Left forelimb (tissue), 1 donor: ENCODE measurements around the gene COL8A1.

Experiments used
- DNase-seq: peaks from one replicate; pipeline ENCODE4 v3.0.0-alpha.2; 2018; ENCODE audit warnings: low spot score

The COL8A1 gene

DNA sequence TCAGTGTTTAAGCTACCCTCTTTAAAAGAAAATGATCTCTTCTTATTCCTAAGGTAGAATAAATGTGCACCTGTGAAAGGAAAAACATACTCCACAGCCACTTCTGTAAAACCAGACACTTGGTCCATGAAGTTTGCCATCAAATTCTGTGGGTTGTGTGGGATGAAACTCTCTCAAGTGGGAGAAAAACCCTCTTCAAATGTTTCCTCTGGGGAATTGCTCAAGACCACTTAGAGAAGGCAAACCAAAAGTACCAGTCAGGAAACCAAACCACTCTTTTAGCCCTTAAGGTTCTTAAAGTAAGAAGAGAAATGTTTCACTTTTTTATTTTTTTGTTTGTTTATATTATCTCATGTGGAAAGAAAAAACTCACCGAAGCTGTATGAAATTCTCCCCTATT lies 1.2 kb downstream of the COL8A1 start:
- DNase-seq, result no peak

DNA sequence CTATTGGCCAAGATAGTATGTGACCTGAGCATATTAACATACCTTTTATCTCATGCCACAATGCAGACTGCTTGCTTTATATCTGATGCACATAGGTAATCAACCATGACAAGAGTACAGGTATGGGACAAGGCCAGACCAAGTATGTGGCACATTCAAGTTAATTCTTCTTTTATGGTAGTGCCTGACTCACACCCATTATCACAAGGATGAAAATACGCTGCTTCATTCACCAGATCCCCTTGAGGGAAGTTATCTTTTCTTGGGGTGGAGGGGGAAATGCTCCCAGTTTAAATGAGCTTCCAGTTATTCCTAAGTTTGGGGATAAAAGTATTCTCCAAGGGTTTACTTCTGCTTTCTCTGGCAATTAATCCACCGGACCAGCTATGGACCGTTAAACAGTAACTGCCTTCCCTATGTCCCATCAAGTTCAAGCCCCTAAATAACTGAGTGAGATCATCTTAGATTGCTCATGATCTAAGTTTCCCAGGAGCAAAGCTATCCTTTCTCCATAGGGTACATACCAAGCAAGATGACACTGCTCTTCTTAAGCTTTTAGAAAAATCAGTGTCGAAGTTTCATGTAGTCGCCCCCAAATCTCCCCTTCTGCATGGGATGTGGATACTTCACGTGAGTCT lies 1.9 kb downstream of the COL8A1 start:
- DNase-seq, result no peak

DNA sequence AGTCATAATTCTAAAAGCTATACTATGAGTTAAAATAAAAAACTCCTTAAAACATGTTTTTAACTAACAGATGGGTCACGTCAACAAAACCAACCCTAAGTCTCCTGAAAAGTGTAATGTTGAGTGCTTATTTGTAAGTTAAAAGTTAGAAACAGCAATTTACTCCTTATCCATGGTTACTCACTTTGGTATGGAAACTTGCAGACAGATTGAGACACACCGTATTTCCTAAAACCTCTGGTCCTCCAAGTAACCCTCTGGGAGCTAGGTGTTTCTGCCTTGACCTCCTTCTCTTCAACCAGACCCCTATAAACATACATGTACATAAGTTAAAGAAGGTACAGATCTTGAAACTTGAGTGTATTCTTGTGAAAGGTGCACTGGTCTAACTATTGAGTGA lies 3.1 kb downstream of the COL8A1 start:
- DNase-seq, result no peak

DNA sequence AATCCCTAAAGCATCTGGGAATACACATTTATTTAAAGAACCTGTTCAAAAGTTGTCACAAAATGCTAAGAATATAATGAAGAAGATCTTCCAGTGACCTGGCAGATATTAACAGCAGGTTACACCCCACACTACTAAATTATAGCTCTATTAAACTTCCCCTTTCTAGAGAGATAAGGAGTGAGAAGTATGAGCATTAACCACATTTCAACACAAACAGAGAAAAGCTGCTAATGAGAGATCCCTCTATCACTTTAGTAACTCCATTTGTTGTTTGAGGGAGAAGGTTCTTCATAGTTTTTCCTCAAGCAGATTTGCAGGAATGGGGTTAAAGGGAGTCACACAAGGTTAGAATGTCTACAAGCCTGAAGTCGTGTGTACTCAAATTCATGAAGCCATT lies 3.6 kb downstream of the COL8A1 start:
- no peak for DNase-seq

DNA sequence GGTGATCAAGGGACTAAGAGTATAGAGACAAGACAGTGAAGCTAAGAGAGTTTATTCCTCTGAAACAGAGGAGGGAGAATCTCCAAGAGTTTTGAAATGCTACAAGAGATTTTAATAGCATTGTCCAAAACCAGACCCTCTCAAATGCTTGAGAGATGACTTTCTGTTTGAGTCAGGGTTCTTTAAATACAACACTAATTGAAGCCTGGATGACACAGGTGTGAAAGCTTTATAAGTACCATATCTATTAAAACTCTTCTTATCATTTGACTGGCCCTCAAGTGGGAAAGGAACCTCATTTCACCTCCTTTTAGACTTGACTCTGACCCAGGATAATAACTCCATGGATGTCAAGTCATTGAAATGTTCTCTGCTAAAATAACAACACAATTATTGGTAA lies 5.6 kb downstream of the COL8A1 start:
- no peak for DNase-seq

DNA sequence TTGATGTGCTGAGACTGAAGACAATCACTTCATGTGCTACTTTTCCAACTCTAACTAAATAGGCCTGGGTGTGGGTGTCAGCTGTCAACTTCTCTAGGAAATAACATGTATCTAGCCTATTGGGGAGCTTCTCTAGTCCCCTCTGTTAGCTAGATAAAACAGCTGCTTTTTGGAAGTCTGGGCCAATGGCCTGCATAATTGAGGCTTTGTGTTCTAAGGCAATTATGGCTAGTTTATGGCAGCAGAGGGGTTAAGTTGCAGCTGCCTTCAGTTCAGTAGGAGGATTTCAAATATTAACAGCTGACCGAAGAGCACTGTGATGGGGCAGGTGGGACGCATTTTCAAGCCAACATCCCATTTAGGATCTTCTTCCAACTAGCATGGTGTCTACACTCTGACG lies 6.4 kb downstream of the COL8A1 start:
- no peak for DNase-seq

DNA sequence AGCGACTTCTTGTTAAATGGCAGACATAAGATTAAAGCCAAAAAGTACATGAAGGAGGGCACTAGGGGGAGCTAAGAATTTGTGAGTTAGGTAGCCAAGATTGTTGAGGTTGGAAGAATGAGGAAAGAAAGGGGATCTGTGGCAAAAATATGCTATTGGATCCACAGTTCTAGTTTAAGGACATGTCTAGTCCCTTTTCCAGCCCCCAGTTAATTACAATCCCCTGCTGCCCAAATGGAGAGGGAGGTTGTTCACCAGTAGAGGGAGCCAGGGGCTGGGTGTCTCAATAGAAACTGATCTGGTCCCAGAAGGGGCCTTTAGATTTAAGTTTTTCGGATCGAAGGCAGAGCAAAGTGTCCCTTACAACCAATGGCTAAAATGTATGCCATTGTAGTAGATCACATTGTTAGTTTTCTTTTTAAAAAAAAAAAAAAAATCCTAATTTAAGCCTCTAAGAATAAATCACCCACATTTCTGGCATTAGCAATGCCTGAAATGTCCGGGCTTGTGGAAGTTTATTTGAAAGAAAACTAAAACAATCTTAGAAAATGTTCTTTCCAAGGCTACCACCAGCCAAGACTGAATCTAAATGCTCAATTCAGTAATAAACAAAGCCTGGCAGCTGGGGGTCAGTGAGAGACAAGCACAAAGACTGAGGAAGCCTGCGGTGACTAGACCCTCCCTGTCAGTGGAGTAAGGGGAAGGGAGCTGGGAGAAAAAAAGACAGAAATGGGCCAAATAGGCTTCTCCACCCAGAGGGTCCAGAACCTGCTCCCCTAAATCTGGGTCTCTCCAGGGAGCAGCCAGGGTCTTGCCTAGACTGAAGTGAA lies 7.1 kb downstream of the COL8A1 start:
- DNase-seq, result no peak

DNA sequence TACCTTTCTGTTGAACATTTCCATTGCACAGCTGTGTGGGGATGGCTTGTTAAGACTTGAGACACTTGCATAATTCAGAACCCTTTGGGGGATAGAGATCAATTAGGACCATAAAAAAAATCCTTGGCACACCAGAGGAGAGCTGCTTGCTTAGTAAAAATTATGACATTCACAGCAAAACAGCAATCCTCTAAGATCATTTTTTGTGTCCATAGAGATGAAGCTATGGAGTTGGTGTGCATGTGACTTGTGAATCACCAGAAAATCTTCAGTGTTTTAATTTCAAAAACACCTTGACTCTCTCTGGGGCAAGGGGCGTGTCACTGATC lies 7.7 kb downstream of the COL8A1 start:
- DNase-seq, result no peak

DNA sequence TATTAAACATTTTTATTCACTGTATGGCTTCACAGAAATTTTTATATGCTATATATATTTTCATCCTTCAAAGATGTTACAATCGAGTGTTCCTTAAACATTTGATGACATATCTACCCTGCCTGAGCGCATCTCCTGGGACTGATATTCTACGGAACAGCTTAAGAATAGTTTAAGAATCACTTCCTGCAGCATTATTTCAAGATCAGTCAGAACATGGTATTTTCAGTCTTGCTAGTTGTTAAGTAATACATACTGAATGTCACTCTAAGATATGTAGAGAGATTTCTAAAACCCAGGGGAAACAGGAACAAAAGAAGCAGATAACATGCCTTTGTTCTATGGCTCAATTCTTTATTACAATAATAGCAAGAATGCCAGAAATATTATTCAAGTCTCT lies 8.7 kb downstream of the COL8A1 start:
- DNase-seq, result no peak

DNA sequence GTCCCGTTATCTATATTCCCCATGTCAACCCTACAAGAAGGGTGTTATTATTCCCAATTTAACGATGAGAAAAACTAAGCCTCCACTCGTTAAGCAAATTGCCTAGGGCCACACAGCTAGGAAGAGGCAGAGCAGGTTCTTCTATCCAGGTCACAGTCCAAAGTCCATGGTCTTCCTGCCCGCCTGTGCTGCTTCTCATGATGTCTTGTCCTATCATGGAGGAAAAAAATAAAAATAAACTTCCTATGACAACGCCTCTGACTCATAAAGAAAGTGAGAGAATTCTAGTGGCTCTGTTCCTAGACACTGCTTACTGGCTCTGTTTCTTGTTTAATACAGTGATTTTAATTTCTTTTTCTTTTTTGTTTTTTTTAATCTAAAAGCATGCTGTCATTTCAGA lies 9.7 kb downstream of the COL8A1 start:
- DNase-seq, result no peak

DNA sequence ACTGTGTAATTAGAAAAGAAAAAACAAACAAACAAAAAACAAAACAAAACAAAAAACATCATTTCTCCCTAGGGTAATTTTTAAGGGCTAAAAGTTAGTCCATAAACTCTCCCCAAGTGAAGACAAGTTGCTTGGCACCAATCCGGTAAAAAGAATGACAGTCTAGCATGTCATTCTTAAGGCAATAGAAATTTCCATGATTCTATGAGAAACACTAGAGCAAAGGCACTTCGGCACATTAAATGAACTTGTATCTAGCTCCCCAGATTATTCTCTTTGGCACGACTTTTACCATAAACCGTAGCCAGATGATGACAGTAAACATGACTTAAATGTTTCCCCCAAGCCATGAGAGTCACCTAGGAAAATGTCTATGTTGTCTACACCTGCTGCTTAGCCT lies 10.1 kb downstream of the COL8A1 start:
- no peak for DNase-seq

DNA sequence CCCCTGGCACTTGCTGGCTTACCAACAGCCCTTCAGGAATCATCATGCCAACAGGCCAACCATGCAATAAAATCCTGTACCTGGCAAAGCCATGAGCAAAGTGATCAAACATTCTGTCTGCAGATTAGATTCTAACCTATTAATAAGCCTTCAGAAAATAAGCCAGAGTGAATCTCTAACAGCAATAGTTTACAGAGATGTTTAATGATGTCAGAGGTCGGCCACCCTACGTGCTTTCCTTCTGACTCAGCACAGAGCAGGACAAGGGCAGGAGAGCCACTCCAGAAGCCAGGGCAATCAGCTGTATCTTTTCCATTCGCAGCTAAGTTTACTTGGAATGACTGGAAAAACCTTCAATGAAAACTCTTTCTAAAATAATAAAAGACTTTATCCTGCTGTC lies 13.1 kb downstream of the COL8A1 start:
- DNase-seq, result no peak

DNA sequence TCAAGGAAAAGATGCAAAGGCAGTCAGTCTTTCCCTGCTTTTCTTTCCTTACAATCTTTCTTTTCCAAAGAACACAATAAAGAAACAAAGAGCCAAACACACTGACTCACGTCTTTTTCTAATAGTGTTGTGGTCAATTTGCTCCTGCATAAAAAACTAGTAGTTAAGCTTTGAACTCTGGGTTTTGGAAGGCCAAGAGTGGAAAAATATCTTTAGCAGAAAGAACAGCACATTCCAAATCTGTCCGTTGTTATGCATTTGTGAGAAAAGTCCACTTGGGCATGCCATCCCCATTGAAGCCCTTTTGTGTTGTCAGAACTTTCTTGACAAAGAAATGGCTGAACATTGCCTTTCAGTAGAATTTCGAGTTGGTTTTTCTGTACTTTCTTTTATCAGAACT lies 18.2 kb downstream of the COL8A1 start:
- DNase-seq, result no peak

DNA sequence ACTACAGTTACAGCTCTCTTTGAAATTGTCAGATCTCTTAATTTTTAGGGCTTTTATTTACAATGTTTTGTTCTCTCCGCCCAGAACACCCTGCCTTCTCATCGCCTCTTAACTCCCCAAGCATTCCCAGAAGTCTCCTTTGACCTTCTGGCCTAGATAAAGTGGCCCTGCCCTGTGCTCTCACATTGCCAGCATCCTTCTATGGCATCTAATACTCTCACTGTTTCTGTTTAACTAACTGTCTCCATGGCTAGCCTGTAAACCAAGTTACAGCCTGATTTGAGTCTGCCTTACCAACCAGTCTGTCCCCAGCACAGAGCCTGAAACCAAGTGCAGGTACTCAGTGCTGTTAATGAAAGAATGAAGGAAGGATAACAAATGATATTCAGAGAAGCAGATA lies 19.9 kb downstream of the COL8A1 start:
- DNase-seq, result no peak

DNA sequence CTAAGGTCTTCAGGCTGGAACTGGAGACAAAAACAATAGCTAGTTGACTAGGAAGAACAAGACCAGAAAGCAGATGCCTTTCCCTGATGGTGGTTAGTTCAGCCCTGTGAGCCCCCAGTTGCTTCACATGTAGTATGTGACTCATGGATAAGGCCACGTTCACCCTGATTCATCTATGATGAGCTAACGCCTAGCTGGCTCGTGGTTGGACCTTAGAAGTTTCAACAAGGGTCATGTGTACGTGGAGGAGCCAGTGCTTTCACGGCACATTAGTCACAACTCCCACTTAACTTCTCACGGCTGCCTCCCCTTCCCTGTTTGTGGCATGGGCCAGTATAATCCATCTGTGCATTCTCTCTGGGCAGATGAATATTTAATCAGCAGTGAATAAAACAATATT lies 20.6 kb downstream of the COL8A1 start:
- DNase-seq, result no peak

DNA sequence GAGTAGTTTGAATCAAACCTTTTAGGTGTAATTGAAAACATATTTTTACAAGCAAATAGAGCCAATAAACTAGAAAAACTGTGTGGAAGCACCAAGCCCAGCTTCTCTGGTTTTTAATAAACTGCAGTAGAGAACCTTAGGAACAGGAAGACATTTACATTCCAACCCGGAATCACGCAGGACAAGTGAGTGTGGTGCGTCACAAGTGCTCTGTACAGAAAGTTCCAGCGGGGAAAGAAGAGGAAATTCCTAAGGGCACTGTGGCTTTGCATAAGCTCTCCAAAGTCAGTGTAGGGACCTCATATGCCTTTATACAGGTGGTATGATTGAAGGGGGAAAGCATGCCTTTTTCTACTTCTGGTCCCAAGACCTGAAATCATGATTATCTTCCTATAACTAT lies 21.6 kb downstream of the COL8A1 start:
- DNase-seq, result no peak

DNA sequence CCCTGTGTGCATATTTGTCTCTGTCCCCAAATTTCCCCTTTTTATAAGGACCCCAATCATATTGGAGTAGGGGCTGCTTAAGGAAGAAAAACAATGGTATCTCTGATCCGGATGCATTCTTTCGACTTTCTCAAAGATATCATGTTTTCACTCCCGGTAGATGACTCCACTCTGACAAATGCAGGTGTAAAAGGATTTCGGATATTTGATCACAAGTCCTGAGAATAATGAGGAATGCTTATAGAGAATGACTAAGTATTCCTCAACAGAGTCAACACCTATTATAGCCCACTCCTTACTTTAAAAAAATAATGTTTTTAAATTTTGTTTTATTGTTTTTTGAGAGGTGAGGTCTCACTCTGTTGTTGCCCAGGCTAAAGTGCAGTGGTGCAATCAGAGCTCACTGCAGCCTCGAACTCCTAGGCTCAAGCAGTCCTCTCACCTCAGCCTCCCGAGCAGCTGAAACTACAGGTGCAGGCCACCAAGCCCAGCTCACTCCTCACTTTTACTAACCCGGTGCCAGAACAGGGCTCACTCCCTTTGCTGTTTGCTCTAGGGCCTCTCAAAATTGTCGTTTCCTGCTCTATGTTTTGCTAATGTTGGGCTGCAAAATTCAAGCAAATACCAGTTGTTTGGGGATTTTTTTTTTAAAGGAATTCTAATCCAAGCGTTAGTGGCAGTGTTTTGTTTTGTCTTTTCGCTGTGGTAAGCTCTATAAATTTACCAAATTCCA lies 24.6 kb downstream of the COL8A1 start:
- DNase-seq, result no peak

DNA sequence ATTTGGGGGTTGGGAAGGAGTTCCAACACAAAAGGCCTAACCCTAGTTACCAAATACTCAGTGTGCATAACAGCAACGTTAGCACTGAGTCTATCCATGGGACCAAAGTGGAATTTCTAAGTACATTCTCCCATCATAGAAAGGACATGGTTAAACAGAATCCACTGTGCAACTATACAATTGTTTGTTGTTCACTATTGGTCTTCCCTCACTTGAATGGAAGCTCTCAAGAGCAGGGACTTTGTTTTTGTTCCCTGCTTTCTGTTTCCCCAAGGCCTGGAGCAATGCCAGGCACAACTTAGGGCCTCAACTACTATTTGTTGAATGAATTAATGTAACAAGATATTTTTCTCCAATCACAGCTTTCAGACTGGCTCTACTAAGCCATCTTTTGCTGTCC lies 25.6 kb downstream of the COL8A1 start:
- no peak for DNase-seq

DNA sequence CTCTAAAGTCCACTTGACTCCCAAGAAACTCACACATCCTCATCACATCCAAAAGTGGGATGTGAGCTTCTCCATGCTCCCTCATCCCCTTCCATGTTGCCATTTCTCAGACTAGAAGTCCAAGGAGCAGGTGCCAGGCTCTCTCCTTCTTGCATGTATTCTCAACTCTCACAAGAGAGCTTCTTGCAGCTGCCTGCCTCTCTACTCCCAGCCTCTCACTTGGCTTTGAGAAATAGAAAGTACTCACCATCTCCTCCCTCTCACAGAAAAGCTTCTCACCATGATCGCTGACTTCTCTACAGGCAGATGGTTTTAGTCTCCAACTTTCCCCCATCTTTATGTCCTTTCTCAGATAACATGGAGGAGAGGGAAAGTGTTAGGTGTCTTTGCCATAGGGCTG lies 26.6 kb downstream of the COL8A1 start:
- no peak for DNase-seq

DNA sequence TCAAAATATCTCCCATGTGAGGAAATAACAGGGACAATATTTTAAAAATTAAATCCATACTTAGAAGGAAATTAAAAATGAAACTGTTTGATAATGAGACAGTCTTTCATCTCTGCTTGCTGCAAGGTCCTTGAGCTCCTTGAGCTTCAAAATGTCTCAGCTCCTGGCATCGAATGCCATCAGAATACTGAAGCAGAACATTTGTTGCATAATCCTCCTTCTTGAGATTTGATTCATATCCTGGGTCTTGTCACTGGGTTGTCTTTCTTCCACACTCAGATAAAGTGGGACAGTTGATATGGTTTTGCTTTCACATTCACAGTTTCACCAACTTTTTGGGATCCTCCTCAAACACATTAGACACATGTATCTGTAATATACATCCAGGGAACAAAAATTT lies 27.8 kb downstream of the COL8A1 start:
- DNase-seq, result no peak

DNA sequence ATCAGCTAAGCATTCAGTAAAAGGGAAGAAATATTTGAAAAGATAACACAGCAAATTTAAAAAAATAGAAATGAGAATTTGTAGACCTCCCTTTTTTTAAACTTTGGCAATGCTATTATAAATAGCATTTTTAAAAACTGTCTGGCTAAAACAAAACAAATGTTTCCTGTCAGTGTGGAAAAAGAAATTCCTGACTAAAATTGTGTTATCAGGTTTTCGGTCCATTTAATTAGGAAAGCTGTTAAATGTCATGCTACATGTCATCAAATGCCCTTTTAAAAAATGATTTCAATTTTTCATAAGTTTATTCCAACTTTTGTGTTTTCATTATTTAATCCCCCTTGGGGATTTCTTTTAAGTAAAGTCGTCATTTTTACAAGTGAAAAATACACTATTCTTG lies 29.6 kb downstream of the COL8A1 start:
- DNase-seq, result no peak

DNA sequence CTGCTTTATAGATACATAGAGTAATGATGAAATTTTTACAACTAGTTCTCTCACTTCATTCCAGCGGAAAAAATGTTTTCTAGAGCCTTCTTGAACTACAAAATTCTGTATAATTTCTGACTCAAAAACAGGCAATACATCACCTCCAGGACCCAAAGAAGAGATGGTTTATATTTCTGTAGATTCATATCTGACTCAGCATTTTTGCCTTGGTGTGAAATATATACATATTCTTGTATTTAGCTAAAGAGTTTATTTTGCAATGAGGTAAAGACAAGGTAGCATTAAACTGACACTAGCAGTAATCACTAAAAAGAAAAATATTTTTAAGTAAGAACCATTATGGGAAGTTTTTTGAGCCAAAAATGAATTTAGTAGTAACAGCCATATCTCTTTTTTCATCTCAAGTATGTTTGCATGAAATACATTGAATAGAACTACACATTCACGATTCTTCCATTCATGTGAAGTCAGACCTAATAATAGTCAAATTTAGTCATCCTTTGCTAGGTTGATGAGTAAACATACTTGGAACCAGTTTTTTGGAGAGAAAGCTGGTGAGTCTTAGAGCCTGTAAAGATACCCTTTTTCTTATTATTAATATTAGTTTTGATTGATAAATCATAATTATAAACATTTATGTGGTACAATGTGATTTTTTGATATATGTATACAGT lies 31.6 kb downstream of the COL8A1 start:
- DNase-seq, result no peak

DNA sequence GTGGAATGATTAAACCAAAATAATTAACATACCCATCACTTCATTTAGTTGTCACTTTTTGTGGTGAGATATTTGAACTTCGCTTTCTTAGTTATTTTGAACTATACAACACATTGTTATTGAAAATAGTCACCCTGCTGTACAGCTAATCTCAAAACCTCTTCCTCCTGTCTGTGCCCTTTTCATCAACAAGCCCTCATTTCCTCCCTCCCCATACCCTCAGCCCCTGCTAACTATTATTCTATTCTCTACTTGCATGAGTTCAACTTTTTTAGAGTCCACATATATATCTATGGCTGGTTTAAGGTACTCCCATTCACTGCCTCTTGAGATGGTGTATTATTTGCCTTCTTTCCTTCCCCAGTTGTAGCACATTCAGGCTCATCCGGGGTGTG lies 32.2 kb downstream of the COL8A1 start:
- DNase-seq, result no peak
